Measurements from ENCODE around the gene MACF1. TPM values are rescaled to one million over a fixed set of nuclear protein-coding genes. Genes with fewer than 3 reads are reported as not detected.

The MACF1 gene
- total and polyA plus RNA-seq, 2 donors (not counting 1 experiment from before 2014, with no cell fraction given): 64.1 to 159 TPM

DNA sequence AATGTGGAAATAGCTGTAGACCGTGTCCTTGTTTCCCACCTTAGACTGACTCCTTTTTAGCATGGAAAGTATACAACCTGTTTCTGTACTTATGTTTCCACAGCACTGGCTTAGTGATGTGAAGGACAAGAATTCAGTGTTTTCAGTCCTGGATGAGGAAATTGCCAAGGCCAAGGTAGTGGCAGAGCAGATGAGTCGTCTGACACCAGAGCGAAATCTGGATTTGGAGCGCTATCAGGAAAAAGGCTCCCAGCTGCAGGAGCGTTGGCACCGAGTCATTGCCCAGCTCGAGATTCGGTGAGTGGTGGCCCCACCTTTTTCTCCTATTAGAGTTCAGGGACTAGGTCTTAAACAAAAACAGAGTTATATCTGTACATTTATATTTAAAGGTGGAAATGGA lies 112.6 kb downstream of the MACF1 start:
- no peaks in the 10 kb centered on the region for H3K27me3 ChIP-seq (replicated peaks in 1 of 4; ENCODE audit: control extremely low read depth in 1 of 4, control insufficient read depth in 3 of 4, insufficient read depth in 4 of 4, low read length in 3 of 4)
- no peaks in the 10 kb centered on the region for H3K4me1 ChIP-seq (ENCODE audit: control insufficient read depth in 2 of 2, insufficient read depth in 2 of 2, low read length in 2 of 2)
- WGBS (ENCODE audit: insufficient coverage): 100% methylated on average over 2 of the region's 8 CpGs
- H2AFZ ChIP-seq (ENCODE audit: insufficient read depth, low read depth, low read length, poor library complexity, severe bottlenecking): no peak overlapping the region
- no peak overlapping the region for H3K27ac ChIP-seq (ENCODE audit: low read length in 2 of 2)
- Mint-ChIP-seq H3K27me3 (no peaks in the 10 kb centered on the region), H3K9me3 (ENCODE audit: insufficient read depth) (no peaks in the 10 kb centered on the region), H3K27ac (no peak overlapping the region), H3K4me1 (no peaks in the 10 kb centered on the region), H3K4me3 (no peak overlapping the region)
- no peak overlapping the region for H3K4me3 ChIP-seq (ENCODE audit: control extremely low read depth in 1 of 5, extremely low read depth in 1 of 5, insufficient read depth in 1 of 5, low read depth in 2 of 5, low read length in 4 of 5)
- intact Hi-C loops (cut with micrococcal nuclease): no loop called here
- H3K79me2 ChIP-seq (ENCODE audit: control insufficient read depth, insufficient read depth, low read length): no peaks in the 10 kb centered on the region
- no peak overlapping the region for H3K9ac ChIP-seq (ENCODE audit: low read length)
- H4K20me1 ChIP-seq (ENCODE audit: control insufficient read depth, insufficient read depth, low read length, poor library complexity, severe bottlenecking): no peaks in the 10 kb centered on the region
- TF ChIP-seq, protein P1, sequence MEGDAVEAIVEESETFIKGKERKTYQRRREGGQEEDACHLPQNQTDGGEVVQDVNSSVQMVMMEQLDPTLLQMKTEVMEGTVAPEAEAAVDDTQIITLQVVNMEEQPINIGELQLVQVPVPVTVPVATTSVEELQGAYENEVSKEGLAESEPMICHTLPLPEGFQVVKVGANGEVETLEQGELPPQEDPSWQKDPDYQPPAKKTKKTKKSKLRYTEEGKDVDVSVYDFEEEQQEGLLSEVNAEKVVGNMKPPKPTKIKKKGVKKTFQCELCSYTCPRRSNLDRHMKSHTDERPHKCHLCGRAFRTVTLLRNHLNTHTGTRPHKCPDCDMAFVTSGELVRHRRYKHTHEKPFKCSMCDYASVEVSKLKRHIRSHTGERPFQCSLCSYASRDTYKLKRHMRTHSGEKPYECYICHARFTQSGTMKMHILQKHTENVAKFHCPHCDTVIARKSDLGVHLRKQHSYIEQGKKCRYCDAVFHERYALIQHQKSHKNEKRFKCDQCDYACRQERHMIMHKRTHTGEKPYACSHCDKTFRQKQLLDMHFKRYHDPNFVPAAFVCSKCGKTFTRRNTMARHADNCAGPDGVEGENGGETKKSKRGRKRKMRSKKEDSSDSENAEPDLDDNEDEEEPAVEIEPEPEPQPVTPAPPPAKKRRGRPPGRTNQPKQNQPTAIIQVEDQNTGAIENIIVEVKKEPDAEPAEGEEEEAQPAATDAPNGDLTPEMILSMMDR (IDR thresholded peaks at IDR 0.05): no peak
- TF ChIP-seq EZH2 (IDR thresholded peaks at IDR 0.05; ENCODE audit: borderline replicate concordance, insufficient read depth, low read depth, low read length, poor library complexity, severe bottlenecking): no peak
- ATAC-seq (ENCODE audit: low read depth) (no peak), DNase-seq (no peak)
- H3K36me3 ChIP-seq (replicated peaks in 1 of 2; ENCODE audit: control extremely low read depth in 1 of 2, control insufficient read depth in 1 of 2, extremely low read depth in 1 of 2, insufficient read depth in 2 of 2, low read length in 1 of 2): peaks cover 42 to 95% of the 10 kb centered on the region in 2 experiments
- ChIA-PET POLR2A (interaction anchor here (0.5 kb wide), 1 partner anchor 109 kb away, joined by 3 read pairs; no protein-coding TSS in a partner anchor), CTCF (interaction anchor here (0.8 to 1.6 kb wide), 2 partner anchors 51 to 219 kb away, joined by 4 read pairs; no protein-coding TSS in a partner anchor)
- no peaks in the 10 kb centered on the region for H3K9me3 ChIP-seq (ENCODE audit: control extremely low read depth in 1 of 3, control insufficient read depth in 2 of 3, insufficient read depth in 1 of 3, low read length in 2 of 3)
- H3K4me2 ChIP-seq (replicated peaks; ENCODE audit: low read depth, low read length, poor library complexity, severe bottlenecking): no peak overlapping the region

DNA sequence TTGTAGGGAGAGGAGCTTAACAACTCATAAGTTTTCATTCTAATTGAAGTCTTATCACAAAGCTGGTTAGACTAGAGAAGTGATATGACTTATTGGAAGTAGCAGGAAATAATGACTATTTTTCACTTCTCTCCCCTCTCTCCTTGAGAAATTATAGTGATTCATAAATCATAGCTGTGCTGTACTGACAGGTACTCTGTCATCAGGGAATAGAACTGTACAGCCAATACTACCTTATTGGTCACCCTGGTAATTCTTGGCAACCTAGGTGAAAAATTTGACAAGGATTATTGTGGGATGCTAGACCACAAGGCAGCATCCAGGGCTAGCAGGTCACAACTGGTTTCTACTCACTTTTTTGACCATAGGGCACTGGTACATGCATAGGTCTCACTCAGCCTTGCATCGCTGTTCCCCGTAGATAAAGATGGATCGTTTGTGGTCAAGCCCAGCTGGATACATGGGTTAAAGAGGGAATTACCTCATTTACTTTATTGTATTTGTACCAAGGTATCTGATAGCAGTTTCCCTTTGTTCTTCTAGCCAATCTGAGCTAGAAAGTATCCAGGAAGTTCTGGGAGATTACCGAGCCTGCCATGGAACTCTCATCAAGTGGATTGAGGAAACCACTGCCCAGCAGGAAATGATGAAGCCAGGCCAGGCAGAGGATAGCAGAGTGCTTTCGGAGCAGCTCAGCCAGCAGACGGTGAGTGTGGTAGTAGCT lies 113.6 kb downstream of the MACF1 start:
- no peaks in the 10 kb centered on the region for H4K20me1 ChIP-seq (ENCODE audit: control insufficient read depth, insufficient read depth, low read length, poor library complexity, severe bottlenecking)
- H3K4me2 ChIP-seq (replicated peaks; ENCODE audit: low read depth, low read length, poor library complexity, severe bottlenecking): no peak overlapping the region
- Mint-ChIP-seq H3K27me3 (no peaks in the 10 kb centered on the region), H3K4me3 (no peak overlapping the region), H3K4me1 (no peaks in the 10 kb centered on the region), H3K9me3 (ENCODE audit: insufficient read depth) (no peaks in the 10 kb centered on the region), H3K27ac (no peak overlapping the region)
- H3K79me2 ChIP-seq (ENCODE audit: control insufficient read depth, insufficient read depth, low read length): no peaks in the 10 kb centered on the region
- H3K4me3 ChIP-seq (ENCODE audit: control extremely low read depth in 1 of 5, extremely low read depth in 1 of 5, insufficient read depth in 1 of 5, low read depth in 2 of 5, low read length in 4 of 5): no peak overlapping the region
- peaks cover 44 to 94% of the 10 kb centered on the region in 2 experiments for H3K36me3 ChIP-seq (replicated peaks in 1 of 2; ENCODE audit: control extremely low read depth in 1 of 2, control insufficient read depth in 1 of 2, extremely low read depth in 1 of 2, insufficient read depth in 2 of 2, low read length in 1 of 2)
- 80% methylated on average over 3 of the region's 6 CpGs for WGBS (ENCODE audit: insufficient coverage)
- DNase-seq (no peak), ATAC-seq (ENCODE audit: low read depth) (no peak)
- ChIA-PET POLR2A (no interaction called here), CTCF (interaction anchor here (0.8 to 1.3 kb wide), 2 partner anchors 59 to 74 kb away, joined by 3 read pairs; no protein-coding TSS in a partner anchor)
- no peaks in the 10 kb centered on the region for H3K9me3 ChIP-seq (ENCODE audit: control extremely low read depth in 1 of 3, control insufficient read depth in 2 of 3, insufficient read depth in 1 of 3, low read length in 2 of 3)
- TF ChIP-seq, protein P1 (IDR thresholded peaks at IDR 0.05): no peak
- TF ChIP-seq EZH2 (IDR thresholded peaks at IDR 0.05; ENCODE audit: borderline replicate concordance, insufficient read depth, low read depth, low read length, poor library complexity, severe bottlenecking): no peak
- no peak overlapping the region for H3K9ac ChIP-seq (ENCODE audit: low read length)
- intact Hi-C loops (cut with micrococcal nuclease): no loop called here
- H3K4me1 ChIP-seq (ENCODE audit: control insufficient read depth in 2 of 2, insufficient read depth in 2 of 2, low read length in 2 of 2): no peaks in the 10 kb centered on the region
- H3K27me3 ChIP-seq (replicated peaks in 1 of 4; ENCODE audit: control extremely low read depth in 1 of 4, control insufficient read depth in 3 of 4, insufficient read depth in 4 of 4, low read length in 3 of 4): no peaks in the 10 kb centered on the region
- no peak overlapping the region for H2AFZ ChIP-seq (ENCODE audit: insufficient read depth, low read depth, low read length, poor library complexity, severe bottlenecking)
- no peak overlapping the region for H3K27ac ChIP-seq (ENCODE audit: low read length in 2 of 2)
